ENCODE results near the gene CNPY1.
"Not testable (repeated sequence)": the region's sequence is repeated elsewhere in the genome, so short reads cannot be mapped to it uniquely, and the experiment has no call there.

Gene CNPY1

GRCh38 chr7:155566011-155566836, 19.9 kb upstream of the CNPY1 start:
- Histone ChIP-seq H3K9me3 (ENCODE audit: severe bottlenecking) (no peaks in the 10 kb centered on the region), H3K27me3 (ENCODE audit: insufficient read depth, low read depth, severe bottlenecking) (no peaks in the 10 kb centered on the region), H3K4me3 (ENCODE audit: low read depth, low read length) (no peak overlapping the region), H3K27ac (no peak overlapping the region), H3K36me3 (no peaks in the 10 kb centered on the region)
- no peak for DNase-seq
- no peak for TF ChIP-seq CTCF (IDR thresholded peaks at IDR 0.05; ENCODE audit: low read depth, low read length)

- Histone ChIP-seq H3K4me3 (ENCODE audit: low read depth, low read length) (no peak overlapping the region), H3K36me3 (no peaks in the 10 kb centered on the region), H3K9me3 (ENCODE audit: severe bottlenecking) (no peaks in the 10 kb centered on the region), H3K27me3 (ENCODE audit: insufficient read depth, low read depth, severe bottlenecking) (no peaks in the 10 kb centered on the region), H3K27ac (no peak overlapping the region)
- no peak for TF ChIP-seq CTCF (IDR thresholded peaks at IDR 0.05; ENCODE audit: low read depth, low read length)
- DNase-seq: no peak
Observed at GRCh38 chr7:155565596-155565995, 19.2 kb upstream of the CNPY1 start.

GRCh38 chr7:155562976-155563375, 16.6 kb upstream of the CNPY1 start:
- not testable (repeated sequence) for H3K4me3 ChIP-seq (ENCODE audit: low read depth, low read length); H3K9me3 ChIP-seq (ENCODE audit: severe bottlenecking); H3K27me3 ChIP-seq (ENCODE audit: insufficient read depth, low read depth, severe bottlenecking); DNase-seq; H3K36me3 ChIP-seq; H3K27ac ChIP-seq

GRCh38 chr7:155562106-155562505, 15.7 kb upstream of the CNPY1 start:
- TF ChIP-seq CTCF (IDR thresholded peaks at IDR 0.05; ENCODE audit: low read depth, low read length): no peak
- H3K9me3 ChIP-seq (ENCODE audit: severe bottlenecking): no peaks in the 10 kb centered on the region
- no peak for DNase-seq
- H3K27me3 ChIP-seq (ENCODE audit: insufficient read depth, low read depth, severe bottlenecking): no peaks in the 10 kb centered on the region
- H3K4me3 ChIP-seq (ENCODE audit: low read depth, low read length): no peak overlapping the region
- H3K36me3 ChIP-seq: no peaks in the 10 kb centered on the region
- no peak overlapping the region for H3K27ac ChIP-seq

GRCh38 chr7:155560982-155561686, 14.8 kb upstream of the CNPY1 start:
- Histone ChIP-seq H3K4me3 (ENCODE audit: low read depth, low read length) (no peak overlapping the region), H3K27me3 (ENCODE audit: insufficient read depth, low read depth, severe bottlenecking) (no peaks in the 10 kb centered on the region), H3K9me3 (ENCODE audit: severe bottlenecking) (no peaks in the 10 kb centered on the region), H3K36me3 (no peaks in the 10 kb centered on the region), H3K27ac (no peak overlapping the region)
- DNase-seq: no peak
- no peak for TF ChIP-seq CTCF (IDR thresholded peaks at IDR 0.05; ENCODE audit: low read depth, low read length)

GRCh38 chr7:155560196-155560885, 14.0 kb upstream of the CNPY1 start:
- Histone ChIP-seq H3K4me3 (ENCODE audit: low read depth, low read length) (no peak overlapping the region), H3K27me3 (ENCODE audit: insufficient read depth, low read depth, severe bottlenecking) (no peaks in the 10 kb centered on the region), H3K36me3 (no peaks in the 10 kb centered on the region), H3K27ac (no peak overlapping the region), H3K9me3 (ENCODE audit: severe bottlenecking) (no peaks in the 10 kb centered on the region)
- DNase-seq: no peak
- no peak for TF ChIP-seq CTCF (IDR thresholded peaks at IDR 0.05; ENCODE audit: low read depth, low read length)
